ENCODE results near the gene CBS.
"Not testable (repeated sequence)": the region's sequence is repeated elsewhere in the genome, so short reads cannot be mapped to it uniquely, and the experiment has no call there.

DNA sequence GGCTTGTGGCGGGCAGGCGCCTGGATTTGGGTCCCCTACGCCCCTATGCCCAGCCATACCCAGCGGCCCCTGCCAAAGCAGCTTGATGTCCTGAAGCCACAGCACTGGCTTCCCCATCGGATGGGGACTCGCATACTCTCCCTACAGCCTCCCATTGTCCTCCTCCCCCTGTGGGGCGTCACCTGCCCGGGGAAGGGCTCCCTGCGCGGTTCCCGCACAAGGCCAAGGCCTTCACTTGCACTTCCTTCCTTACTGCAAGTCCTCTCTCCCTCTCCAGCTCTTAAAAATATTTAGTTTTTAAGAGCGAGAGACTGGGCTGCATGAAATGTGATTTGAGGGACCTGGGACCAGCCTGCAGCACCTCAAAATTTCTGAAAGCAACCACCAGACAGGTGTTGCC, 8.9 kb downstream of the CBS start:
- TF ChIP-seq, protein P1, sequence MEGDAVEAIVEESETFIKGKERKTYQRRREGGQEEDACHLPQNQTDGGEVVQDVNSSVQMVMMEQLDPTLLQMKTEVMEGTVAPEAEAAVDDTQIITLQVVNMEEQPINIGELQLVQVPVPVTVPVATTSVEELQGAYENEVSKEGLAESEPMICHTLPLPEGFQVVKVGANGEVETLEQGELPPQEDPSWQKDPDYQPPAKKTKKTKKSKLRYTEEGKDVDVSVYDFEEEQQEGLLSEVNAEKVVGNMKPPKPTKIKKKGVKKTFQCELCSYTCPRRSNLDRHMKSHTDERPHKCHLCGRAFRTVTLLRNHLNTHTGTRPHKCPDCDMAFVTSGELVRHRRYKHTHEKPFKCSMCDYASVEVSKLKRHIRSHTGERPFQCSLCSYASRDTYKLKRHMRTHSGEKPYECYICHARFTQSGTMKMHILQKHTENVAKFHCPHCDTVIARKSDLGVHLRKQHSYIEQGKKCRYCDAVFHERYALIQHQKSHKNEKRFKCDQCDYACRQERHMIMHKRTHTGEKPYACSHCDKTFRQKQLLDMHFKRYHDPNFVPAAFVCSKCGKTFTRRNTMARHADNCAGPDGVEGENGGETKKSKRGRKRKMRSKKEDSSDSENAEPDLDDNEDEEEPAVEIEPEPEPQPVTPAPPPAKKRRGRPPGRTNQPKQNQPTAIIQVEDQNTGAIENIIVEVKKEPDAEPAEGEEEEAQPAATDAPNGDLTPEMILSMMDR (IDR thresholded peaks at IDR 0.05) = not testable (repeated sequence)
- TF ChIP-seq POLR2A (IDR thresholded peaks at IDR 0.05) = not testable (repeated sequence)

Data from stomach (tissue), 4 donors.